Activated naive CD4-positive, alpha-beta T cell treated with anti-CD3 and anti-CD28 coated beads for 36 hours (primary cell): Measurements from ENCODE around the gene IRX1. TPM values are rescaled to one million over a fixed set of nuclear protein-coding genes. Genes with fewer than 3 reads are reported as not detected.

Source experiments
- CTCF ChIA-PET: fragments of 350-600 bp; sonication (Branson Sonifier 250); formaldehyde crosslinking; loops from one replicate; lab custom pipeline; 2021; ENCODE audit warnings: antibody characterized with exemption; lab: Charles Lee
- DNase-seq: peaks from one replicate; pipeline ENCODE4 v3.0.0-alpha.2; 2020
- H3K27ac Mint-ChIP-seq: one replicate; pipeline ENCODE4 v1.8.0; 2021; ENCODE audit warnings: mild to moderate bottlenecking, mixed read lengths
- H3K27me3 Mint-ChIP-seq: one replicate; pipeline ENCODE4 v1.8.0; 2021; ENCODE audit warnings: low read depth, mixed read lengths
- H3K36me3 Mint-ChIP-seq: one replicate; pipeline ENCODE4 v1.8.0; 2021; ENCODE audit warnings: low read depth, mixed read lengths
- H3K4me1 Mint-ChIP-seq: one replicate; pipeline ENCODE4 v1.8.0; 2021; ENCODE audit warnings: low read depth, mixed read lengths
- H3K4me3 Mint-ChIP-seq: one replicate; pipeline ENCODE4 v1.8.0; 2021; ENCODE audit warnings: mild to moderate bottlenecking, moderate library complexity, mixed read lengths
- H3K9me3 Mint-ChIP-seq: one replicate; pipeline ENCODE4 v1.8.0; 2021; ENCODE audit warnings: mixed read lengths
- intact Hi-C: fragments of 100-400 bp; cut with micrococcal nuclease; formaldehyde crosslinking; loops from one replicate; pipeline ENCODE4 v1.15.1; 2023
- total RNA-seq, 2 experiments: library from RNA; stranded (reverse); gene quantifications; one replicate each; pipeline ENCODE4 v1.2.3, GENCODE V29; 2021

Gene IRX1
- total RNA-seq, 2 experiments from 2014 or later = not detected

DNA sequence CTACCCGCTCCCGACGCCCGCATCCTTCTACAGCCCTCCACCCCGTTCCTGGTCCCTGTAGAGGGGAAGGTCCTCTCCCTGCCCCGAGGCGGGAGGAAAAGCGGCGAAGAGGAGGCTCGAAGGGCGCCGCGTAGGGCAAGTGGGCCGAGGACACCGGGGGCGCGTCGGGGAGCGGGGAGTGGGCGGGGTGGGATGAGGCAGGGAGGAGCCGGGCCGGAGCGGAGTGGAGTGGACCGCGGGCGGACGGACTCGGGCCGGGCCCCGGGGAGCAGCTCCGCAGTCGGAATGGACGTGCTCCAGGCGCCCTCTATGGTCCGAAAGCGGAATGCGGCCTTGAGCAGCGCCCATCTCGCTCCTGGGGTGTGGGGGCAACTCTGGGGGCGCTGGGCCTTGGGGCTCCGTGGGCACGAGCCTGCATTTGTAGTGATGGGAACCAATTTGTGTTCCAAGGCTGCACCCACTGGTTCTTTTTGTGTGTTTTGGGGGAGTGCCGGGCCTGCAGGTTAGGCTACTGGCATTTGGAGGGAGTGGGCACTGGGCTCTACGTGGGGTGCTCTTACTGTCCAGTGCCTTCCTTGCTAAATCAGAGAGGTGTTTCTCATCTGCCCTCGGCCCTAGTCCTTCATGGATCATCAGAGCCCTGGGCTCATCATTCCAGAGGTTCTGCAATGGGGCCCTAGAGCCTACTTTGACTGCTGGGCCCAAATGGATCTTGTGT is 7.3 kb downstream of the IRX1 start:
- no peak overlapping the region for H3K4me3 Mint-ChIP-seq
- H3K36me3 Mint-ChIP-seq = peaks cover 2% of the 10 kb centered on the region
- DNase-seq = peak; percentile 19
- peaks cover 77% of the 10 kb centered on the region for H3K27me3 Mint-ChIP-seq
- peaks cover 8% of the 10 kb centered on the region for H3K4me1 Mint-ChIP-seq
- no peak overlapping the region for H3K27ac Mint-ChIP-seq
- CTCF ChIA-PET = interaction anchor here (0.5 kb wide), 1 partner anchor 693 kb away, joined by 3 read pairs; no protein-coding TSS in a partner anchor
- intact Hi-C loops = loop anchor here (5.0 kb wide), 1 partner anchor 851 kb away; the partner anchor contains the start of gene IRX2
- H3K9me3 Mint-ChIP-seq = peaks cover 1% of the 10 kb centered on the region

DNA sequence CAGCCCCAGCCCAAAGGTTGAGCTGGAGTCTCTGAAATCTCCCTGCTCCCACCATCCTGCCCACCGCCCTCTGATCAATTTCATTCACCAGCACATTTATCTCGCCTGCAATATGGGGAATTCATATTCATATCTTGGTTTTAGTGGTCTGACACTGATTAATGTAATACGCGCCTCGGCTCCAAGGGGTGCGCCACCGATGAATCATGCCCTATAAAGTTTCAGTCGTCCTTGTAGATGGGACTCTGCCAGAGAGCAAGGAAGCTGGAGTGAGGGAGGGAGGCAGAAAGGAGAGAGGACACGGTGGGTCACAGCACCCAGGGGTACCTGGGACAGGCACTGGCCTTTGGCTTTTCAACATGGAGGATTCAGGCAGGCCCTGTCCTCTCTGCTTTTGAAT is 8.9 kb downstream of the IRX1 start:
- Mint-ChIP-seq H3K4me1 (peaks cover 6% of the 10 kb centered on the region), H3K4me3 (no peak overlapping the region), H3K36me3 (no peaks in the 10 kb centered on the region), H3K9me3 (peaks cover 1% of the 10 kb centered on the region), H3K27me3 (peaks cover 74% of the 10 kb centered on the region), H3K27ac (no peak overlapping the region)
- CTCF ChIA-PET = no interaction called here
- DNase-seq = no peak
- intact Hi-C loops = loop anchor here (5.0 kb wide), 1 partner anchor 852 kb away; the partner anchor contains the start of gene IRX2

DNA sequence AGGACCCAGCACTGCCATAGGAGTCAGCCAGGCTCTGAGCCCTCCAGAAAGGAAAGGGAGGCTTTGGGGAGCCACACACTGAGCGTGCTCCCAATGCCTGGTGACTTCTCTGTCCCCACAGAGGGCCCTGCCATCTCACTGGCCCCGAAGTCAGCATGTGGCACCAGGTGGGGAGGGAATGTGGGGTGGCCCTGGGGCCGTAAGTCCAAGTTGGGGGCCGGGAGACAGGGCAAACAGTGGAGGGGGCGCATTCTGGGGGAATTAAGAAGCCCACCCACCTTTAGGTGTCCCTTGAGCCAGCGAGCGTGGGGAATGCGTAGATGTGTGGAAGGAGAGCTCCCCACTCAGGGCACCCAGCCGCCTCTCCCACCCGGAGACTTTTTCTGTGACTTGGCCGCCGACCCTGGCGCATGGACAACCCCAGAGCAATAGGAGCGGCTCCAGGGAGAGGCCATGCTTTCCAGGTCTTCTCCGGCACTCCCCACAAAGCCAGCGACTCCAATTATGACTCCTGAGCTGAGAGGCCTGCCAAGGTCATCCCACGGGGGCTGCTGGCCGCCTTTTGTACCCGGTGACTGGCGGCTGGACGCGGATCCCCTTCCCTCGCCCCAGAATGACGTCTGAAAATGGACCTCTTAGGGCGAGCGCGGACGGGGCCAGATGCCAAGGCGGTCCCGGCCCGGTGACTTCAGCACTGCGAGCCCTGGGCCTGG is 9.8 kb downstream of the IRX1 start:
- CTCF ChIA-PET = interaction anchor here (0.7 kb wide), 1 partner anchor 933 kb away, joined by 3 read pairs; no protein-coding TSS in a partner anchor
- H3K27me3 Mint-ChIP-seq = peaks cover 76% of the 10 kb centered on the region
- DNase-seq = no peak
- no peaks in the 10 kb centered on the region for H3K36me3 Mint-ChIP-seq
- no peak overlapping the region for H3K4me3 Mint-ChIP-seq
- H3K9me3 Mint-ChIP-seq = peaks cover 1% of the 10 kb centered on the region
- H3K4me1 Mint-ChIP-seq = peaks cover 6% of the 10 kb centered on the region
- intact Hi-C loops = no loop called here
- H3K27ac Mint-ChIP-seq = no peak overlapping the region

DNA sequence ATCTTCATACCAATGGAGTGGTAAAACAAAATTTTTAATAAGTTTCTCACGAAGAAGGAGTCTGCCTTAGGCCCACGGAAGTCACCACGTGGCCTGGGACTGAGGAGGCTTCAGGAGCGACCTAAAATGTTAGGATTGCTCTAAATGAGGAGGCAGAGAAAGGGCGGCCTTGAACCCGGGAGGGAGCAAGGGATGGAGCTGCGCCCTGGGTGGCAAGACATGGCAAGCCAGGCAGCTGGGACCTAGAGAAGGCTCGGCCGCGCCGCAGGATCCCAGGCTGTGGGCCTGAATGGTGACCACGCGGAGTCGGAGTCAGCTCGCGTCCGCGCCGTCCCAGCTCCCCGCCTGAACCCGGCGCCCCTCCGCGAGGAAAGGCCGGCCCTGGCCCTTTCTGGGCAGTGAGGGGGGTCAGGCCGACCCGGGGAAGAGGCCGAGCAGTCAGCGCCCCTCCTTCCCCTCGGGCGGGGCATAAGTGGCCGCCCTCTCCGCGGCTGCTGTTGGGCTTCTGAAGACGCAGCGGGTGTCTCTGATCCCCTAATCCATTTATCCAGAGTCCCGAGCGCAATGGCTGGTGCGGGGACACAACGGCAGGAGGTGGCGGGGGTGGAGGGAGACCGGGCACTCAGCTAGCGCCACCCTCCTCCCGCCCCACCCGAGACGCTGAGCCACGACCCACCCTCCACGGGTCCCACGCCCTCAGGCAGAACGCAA is 10.6 kb downstream of the IRX1 start:
- no peak overlapping the region for H3K27ac Mint-ChIP-seq
- H3K9me3 Mint-ChIP-seq = peaks cover 1% of the 10 kb centered on the region
- H3K4me3 Mint-ChIP-seq = no peak overlapping the region
- CTCF ChIA-PET = no interaction called here
- DNase-seq = no peak
- H3K36me3 Mint-ChIP-seq = no peaks in the 10 kb centered on the region
- intact Hi-C loops = no loop called here
- peaks cover 3% of the 10 kb centered on the region for H3K4me1 Mint-ChIP-seq
- peaks cover 69% of the 10 kb centered on the region for H3K27me3 Mint-ChIP-seq

DNA sequence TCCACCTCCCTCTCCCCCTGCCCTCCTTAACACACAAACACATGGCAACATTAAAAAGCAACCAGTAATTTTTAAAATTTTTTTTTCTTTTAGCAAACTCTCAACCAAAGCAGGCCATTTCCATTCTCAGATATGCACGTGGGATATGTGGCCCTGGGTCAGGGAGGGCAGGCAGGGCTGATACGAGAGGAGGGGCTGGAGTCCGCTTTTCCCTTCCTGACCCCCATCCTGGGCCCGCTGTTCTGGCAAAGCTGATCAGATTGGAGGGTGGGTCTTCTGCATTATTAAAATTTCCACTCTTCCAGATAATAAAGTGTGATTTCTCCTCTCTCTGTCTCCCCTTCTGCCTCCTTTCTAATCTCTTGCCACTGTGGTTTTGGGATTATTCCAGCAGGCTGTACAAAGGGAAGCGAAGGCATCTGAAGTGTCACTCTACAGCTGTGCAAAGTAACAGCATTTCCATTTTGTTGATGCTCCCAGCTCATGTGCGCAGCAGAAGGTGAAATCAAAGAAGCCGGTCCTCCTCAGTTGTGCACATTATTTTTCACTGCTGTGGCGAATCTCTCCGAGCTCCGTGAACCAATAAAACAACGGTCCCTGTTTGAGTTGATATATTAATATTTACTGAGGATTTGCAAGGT is 12.0 kb downstream of the IRX1 start:
- Mint-ChIP-seq H3K27me3 (peaks cover 55% of the 10 kb centered on the region), H3K9me3 (peaks cover 1% of the 10 kb centered on the region), H3K27ac (no peak overlapping the region), H3K36me3 (no peaks in the 10 kb centered on the region), H3K4me3 (no peak overlapping the region), H3K4me1 (no peaks in the 10 kb centered on the region)
- intact Hi-C loops = no loop called here
- DNase-seq = no peak
- CTCF ChIA-PET = no interaction called here

DNA sequence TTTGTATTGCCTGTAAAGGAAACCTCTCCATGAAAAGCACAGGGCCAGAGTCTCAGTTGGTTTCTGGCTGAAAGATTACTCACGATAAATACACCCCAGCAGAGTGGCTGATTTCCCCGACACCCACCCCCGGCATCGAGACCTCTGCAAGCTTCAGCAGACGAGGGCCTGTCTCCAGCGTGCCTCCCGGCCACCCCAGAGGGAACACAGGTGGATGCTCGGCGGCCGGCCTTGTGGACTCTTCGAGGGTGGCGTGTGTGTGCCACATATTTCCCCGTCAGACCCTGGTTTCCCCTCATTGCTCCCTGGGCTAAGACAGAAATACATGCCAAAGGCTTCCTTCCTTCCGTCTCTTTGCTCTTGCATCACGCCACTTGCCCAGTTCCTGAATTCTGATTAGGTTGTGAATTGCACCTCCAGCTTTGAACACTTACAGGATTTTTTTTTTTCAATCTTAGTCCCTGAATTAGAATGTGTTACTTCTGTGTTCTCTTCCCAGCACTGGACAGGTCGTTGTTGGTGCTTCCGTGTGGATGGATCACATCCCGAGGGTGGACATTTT is 13.6 kb downstream of the IRX1 start:
- H3K27me3 Mint-ChIP-seq = peaks cover 40% of the 10 kb centered on the region
- H3K9me3 Mint-ChIP-seq = peaks cover 4% of the 10 kb centered on the region
- no peak overlapping the region for H3K4me3 Mint-ChIP-seq
- no peak overlapping the region for H3K27ac Mint-ChIP-seq
- DNase-seq = no peak
- H3K36me3 Mint-ChIP-seq = no peaks in the 10 kb centered on the region
- H3K4me1 Mint-ChIP-seq = no peaks in the 10 kb centered on the region
- intact Hi-C loops = no loop called here
- CTCF ChIA-PET = interaction anchor here (1.0 kb wide), 1 partner anchor 1130 kb away, joined by 4 read pairs; no protein-coding TSS in a partner anchor

DNA sequence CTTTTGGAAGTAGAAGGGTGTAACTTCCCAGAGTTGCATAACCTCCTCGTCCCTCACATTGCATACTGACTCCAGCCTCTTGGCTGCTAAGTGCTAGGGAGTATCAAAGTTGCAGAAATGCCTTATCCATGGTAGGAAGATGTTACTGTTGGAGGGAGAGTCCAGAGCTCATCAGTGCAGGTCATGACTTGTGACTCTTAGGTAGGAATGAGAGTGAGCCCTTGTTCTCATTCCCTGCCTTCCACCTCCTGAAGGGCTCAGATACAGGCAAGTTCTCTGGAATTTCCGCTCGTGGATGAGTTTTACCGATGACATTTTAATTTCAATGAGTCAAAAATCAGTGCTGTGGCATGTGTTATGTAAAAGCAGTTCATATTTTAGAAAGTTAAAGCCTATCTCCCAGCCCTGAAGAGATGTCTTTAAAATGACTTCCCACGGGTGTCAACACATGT is 17.0 kb downstream of the IRX1 start:
- no peaks in the 10 kb centered on the region for H3K36me3 Mint-ChIP-seq
- peaks cover 22% of the 10 kb centered on the region for H3K27me3 Mint-ChIP-seq
- H3K4me3 Mint-ChIP-seq = no peak overlapping the region
- intact Hi-C loops = no loop called here
- no peak overlapping the region for H3K27ac Mint-ChIP-seq
- H3K9me3 Mint-ChIP-seq = peaks cover 3% of the 10 kb centered on the region
- no peaks in the 10 kb centered on the region for H3K4me1 Mint-ChIP-seq
- no peak for DNase-seq
- CTCF ChIA-PET = no interaction called here

DNA sequence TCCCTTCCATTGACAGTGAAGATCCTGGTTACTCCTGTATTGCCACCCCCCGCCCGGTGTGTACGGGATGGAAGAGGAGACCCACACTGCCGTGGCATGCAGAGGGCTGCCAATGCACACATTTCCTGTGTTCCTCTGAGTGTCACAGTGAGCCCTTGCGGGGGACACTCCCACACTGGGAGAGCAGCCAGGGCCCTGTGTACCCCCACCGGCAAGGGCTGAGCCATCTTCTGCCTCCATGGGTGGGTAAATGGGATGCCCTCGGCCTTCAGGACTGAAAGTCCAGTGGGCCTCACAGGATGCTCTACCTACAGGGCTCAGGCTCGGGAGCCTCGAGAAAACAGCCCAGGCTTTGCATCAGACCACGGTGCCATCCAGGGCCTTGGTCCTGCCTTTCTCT is 18.1 kb downstream of the IRX1 start:
- peaks cover 3% of the 10 kb centered on the region for H3K9me3 Mint-ChIP-seq
- no peaks in the 10 kb centered on the region for H3K4me1 Mint-ChIP-seq
- H3K4me3 Mint-ChIP-seq = no peak overlapping the region
- no peaks in the 10 kb centered on the region for H3K36me3 Mint-ChIP-seq
- no peak overlapping the region for H3K27ac Mint-ChIP-seq
- CTCF ChIA-PET = no interaction called here
- intact Hi-C loops = no loop called here
- peaks cover 14% of the 10 kb centered on the region for H3K27me3 Mint-ChIP-seq
- no peak for DNase-seq

DNA sequence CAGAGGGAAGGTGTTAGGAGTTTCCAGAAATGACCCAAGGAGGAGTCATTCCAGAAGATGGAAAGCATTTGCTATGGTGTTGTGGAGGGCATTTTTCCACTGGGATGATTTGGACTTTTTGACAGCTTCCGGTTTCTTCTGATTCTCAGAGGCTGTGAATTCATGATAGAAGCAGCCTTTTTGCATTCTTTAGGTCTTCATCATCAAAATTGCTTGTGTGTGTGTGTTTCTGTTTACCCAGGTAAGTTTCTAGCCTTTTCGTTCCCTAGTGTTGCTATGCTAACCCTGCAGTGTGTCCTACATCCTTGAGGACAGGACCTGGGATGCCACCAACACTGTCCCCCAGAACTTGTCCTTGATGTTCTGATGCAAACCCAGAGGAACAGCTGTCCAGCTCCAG is 19.6 kb downstream of the IRX1 start:
- peaks cover 3% of the 10 kb centered on the region for H3K9me3 Mint-ChIP-seq
- H3K4me1 Mint-ChIP-seq = no peaks in the 10 kb centered on the region
- no peaks in the 10 kb centered on the region for H3K36me3 Mint-ChIP-seq
- H3K4me3 Mint-ChIP-seq = no peak overlapping the region
- peaks cover 2% of the 10 kb centered on the region for H3K27me3 Mint-ChIP-seq
- DNase-seq = no peak
- intact Hi-C loops = no loop called here
- CTCF ChIA-PET = interaction anchor here (0.7 kb wide), 1 partner anchor 239 kb away, joined by 3 read pairs; no protein-coding TSS in a partner anchor
- H3K27ac Mint-ChIP-seq = no peak overlapping the region

DNA sequence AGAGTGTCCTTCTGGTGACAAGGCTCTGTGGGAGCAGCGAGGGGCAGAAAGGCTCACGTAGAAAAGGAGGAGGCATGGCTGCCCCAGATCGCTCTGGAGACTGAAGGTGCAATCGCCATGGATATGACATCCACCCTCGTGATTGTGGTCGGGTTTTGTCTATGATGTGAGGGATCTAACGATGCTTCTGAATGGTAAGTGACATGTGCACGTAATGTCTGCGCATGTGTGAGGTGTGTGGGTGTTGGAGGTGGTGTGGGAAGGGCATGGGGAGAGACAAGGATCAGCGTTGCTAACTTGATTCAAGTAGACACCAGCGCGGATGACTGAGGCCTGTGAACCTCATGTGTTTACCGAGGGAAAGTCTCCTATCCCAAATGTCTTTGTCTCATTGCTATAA is 20.2 kb downstream of the IRX1 start:
- no peak for DNase-seq
- Mint-ChIP-seq H3K9me3 (peaks cover 3% of the 10 kb centered on the region), H3K27ac (no peak overlapping the region), H3K27me3 (no peaks in the 10 kb centered on the region), H3K4me3 (no peak overlapping the region), H3K4me1 (no peaks in the 10 kb centered on the region), H3K36me3 (no peaks in the 10 kb centered on the region)
- intact Hi-C loops = no loop called here
- CTCF ChIA-PET = interaction anchor here (0.7 kb wide), 1 partner anchor 239 kb away, joined by 3 read pairs; no protein-coding TSS in a partner anchor

DNA sequence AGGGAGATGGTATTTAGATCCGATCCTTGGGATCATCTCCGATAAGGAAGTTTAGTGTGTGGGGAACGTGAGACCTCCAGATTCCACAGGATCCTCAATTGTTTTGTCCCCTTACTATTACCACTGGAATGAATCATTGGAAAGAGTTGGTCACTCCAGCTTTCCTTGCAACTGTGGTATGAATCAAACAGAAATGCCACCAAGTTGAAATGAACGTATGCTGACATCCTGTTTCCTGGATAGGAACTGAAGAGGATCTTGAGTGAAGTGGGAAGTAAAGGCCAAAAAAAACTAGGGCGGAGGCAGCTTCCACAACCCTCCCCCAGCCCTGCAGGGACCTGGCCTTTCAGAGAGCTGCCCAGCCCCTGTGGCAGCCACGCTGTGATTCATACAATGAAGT is 23.9 kb downstream of the IRX1 start:
- no peak for DNase-seq

More for the DNA sequence above, 23.9 kb downstream of the IRX1 start:
- intact Hi-C loops = no loop called here
- Mint-ChIP-seq H3K27me3 (no peaks in the 10 kb centered on the region), H3K4me3 (no peak overlapping the region), H3K27ac (no peak overlapping the region), H3K4me1 (no peaks in the 10 kb centered on the region), H3K36me3 (no peaks in the 10 kb centered on the region), H3K9me3 (no peaks in the 10 kb centered on the region)
- CTCF ChIA-PET = no interaction called here
